WTC11 (cell line): ENCODE results near the gene NRIP3.
"Not testable (repeated sequence)": the region's sequence is repeated elsewhere in the genome, so short reads cannot be mapped to it uniquely, and the experiment has no call there.

Source experiments
- ATF2 ChIP-seq: sonication (generic); formaldehyde crosslinking; IDR thresholded peaks from 2 replicates; pipeline ENCODE4 v1.8.1; 2022; ENCODE audit warnings: low read depth, missing genetic modification reagents, borderline replicate concordance
- CBFB ChIP-seq: sonication (generic); formaldehyde crosslinking; IDR thresholded peaks from 2 replicates; pipeline ENCODE4 v1.8.1; 2022; ENCODE audit warnings: mild to moderate bottlenecking, low read depth, missing genetic modification reagents
- CTCF ChIP-seq: fragments of 200-600 bp; IDR thresholded peaks from 2 replicates; pipeline ENCODE4 v1.8.0; 2022; ENCODE audit warnings: antibody characterized with exemption
- EMX1 ChIP-seq: fragments of 250-450 bp; sonication (Bioruptor Pico); IDR thresholded peaks from 2 replicates; pipeline ENCODE4 v1.8.0; 2021; ENCODE audit warnings: mild to moderate bottlenecking
- KAT7 ChIP-seq: sonication (generic); formaldehyde crosslinking; IDR thresholded peaks from 2 replicates; pipeline ENCODE4 v1.8.1; 2023; ENCODE audit warnings: missing genetic modification reagents, mild to moderate bottlenecking, borderline replicate concordance
- TCF7 ChIP-seq: sonication (generic); formaldehyde crosslinking; IDR thresholded peaks from 2 replicates; pipeline ENCODE4 v1.8.0; 2022; ENCODE audit warnings: mild to moderate bottlenecking, low read depth, missing genetic modification reagents, moderate library complexity
- ZBTB21 ChIP-seq: sonication (generic); formaldehyde crosslinking; IDR thresholded peaks from 2 replicates; pipeline ENCODE4 v1.8.1; 2023; ENCODE audit warnings: mild to moderate bottlenecking, missing genetic modification reagents, borderline replicate concordance

- TF ChIP-seq CBFB (CRISPR knock-in tag); CTCF; KAT7 (CRISPR knock-in tag); TCF7 (CRISPR knock-in tag); ATF2 (CRISPR knock-in tag); ZBTB21; EMX1: not testable (repeated sequence)
Measured at GRCh38 chr11:8986772-8987171, 17.0 kb downstream of the NRIP3 start.
